Measurements from ENCODE around the gene MRM2.
"Not testable (repeated sequence)": the region's sequence is repeated elsewhere in the genome, so short reads cannot be mapped to it uniquely, and the experiment has no call there.

The MRM2 gene

GRCh38 chr7:2241580-2242540, at the start of gene MRM2, which contains the start of gene NUDT1:
Gene MRM2, minus strand, starts transcription at chr7:2242205. Its CDS starts 36 bp downstream, at chr7:2242169.
Gene NUDT1, plus strand, starts transcription at chr7:2242226. Its CDS starts 2,349 bp downstream, at chr7:2244575.
- peak; percentile 47 to 50 for DNase-seq (ENCODE audit: low read depth in 2 of 2)

GRCh38 chr7:2290877-2291276, 48.9 kb upstream of the MRM2 start:
- no peak for DNase-seq (ENCODE audit: low read depth in 2 of 2)

DNA sequence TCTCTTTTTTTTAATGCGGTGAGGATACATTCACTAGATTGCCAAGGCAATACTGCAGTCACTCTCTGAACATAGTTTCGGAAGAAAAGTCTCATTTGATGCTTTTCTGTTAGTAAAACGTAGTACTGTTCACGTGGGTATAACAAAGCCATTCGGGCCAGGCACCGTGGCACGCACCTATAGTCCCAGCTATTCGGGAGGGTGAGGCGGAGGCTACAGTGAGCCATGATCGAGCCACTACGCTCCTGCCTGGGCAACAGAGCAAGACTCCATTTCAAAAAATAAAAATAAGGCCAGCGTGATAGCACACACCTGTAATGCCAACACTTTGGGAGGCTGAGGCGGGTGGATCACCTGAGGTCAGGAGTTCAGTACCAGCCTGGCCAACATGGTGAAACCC, 47.6 kb upstream of the MRM2 start:
- DNase-seq (ENCODE audit: low read depth in 2 of 2): no peak

DNA sequence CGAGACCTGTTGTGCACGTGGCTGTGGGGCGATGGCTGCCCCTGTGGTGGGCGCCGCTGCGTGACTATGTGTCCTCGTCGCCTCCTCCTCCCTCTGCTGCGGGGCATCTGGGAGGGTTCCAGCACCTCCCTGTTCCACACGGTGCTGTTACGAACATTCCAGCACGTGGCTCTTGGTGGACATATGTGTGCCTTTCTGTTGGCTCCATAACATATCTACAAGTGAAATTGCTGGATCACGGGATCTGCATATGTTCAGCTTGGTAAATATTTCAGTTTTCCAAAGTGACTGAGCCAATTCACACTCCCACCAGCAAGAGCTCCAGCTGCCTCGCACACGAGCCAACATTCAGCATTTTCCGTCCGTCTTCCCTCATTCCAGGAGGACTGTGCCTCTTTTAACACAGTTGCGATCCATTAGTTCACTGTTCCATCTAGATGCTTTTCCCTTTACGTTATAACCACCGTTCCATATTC, 47.1 kb upstream of the MRM2 start:
- no peak for DNase-seq (ENCODE audit: low read depth in 2 of 2)

DNA sequence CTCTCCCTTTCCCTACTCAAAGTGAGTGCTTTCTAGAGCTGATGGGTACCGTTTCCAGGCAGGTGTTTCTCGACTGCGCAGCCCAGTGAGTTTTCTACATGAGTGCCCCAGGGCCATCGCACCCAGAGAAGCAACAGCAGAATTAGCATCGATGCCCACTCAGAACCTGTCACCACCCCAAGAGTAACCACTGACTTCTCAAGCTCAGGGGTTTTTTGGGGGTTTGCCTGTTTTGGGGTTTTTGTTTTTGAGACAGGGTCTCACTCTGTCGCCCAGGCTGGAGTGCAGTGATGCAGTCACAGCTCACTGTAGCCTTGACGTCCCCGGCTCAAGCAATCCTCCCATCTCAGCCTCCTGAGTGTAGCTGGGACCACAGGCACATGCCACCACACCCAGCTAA, 46.5 kb upstream of the MRM2 start:
- DNase-seq (ENCODE audit: low read depth in 2 of 2): no peak

- no peak for DNase-seq (ENCODE audit: low read depth in 2 of 2)
Measured at GRCh38 chr7:2287745-2288144, 45.7 kb upstream of the MRM2 start.

DNA sequence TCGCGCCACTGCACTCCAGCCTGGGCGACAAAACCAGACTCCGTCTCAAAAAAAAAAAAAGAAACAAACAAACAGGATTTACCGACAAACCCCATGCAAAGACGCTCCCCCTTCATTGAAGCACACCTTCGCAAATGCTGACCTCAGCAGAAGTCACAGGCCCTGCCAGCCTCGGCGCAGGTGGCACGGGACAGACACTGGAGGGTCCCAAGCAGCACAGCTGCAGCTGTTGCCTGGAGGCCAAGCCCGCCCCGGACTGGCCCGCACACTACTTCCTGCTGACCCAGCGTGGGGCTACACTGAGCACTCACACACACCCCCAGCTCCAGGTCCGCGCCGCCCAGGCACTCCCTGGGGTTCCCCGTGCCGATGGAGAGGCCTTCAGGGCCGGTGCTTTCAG, 41.1 kb upstream of the MRM2 start:
- DNase-seq (ENCODE audit: low read depth in 2 of 2): no peak

DNA sequence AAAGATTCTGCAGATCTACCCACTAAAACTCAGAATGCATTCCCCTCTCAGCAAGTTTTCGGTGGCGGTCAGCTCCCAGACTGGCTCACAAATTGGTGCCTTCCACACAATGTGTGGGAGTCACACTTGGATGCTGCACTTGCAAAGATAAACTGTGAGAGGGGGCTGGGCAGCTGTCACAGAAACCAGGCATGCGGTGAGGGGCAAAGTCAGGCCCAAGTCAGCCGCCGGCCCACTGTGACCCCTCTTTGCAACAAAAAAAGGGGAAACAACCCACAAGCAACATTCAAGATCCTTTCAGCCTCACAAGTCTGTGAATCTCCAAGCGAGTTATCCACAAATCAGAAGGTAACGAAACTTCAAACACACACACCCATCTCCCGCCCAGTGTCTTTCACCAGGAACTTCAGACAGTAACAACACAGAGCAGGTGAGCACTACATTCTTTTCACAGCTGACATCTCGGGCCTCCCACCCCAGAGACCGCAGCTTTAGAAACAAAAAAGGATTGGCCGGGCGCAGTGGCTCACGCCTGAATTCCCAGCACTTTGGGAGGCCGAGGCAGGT, 40.3 kb upstream of the MRM2 start:
- DNase-seq (ENCODE audit: low read depth in 2 of 2): no peak

GRCh38 chr7:2281541-2281940, 39.5 kb upstream of the MRM2 start:
- no peak for DNase-seq (ENCODE audit: low read depth in 2 of 2)

GRCh38 chr7:2280424-2280823, 38.4 kb upstream of the MRM2 start:
- no peak for DNase-seq (ENCODE audit: low read depth in 2 of 2)

DNA sequence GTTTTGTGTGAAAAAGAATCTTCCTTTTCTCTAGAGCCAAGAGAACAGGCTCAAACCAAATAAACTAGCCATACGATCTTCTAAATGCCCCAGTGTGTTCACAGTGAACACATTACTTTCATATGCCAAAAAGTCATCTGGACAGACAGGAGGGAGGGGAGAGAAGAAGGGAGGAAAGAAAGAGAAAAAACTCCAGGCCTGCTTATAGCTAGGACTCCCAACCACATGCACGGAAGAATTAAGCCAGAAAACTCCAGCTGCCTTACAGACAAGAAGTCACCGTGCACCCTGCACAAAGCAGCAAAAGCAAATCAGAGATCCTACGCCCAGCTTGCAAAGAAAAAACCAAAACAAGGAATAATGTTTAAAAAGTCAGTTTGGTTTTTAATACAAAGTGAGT, 37.9 kb upstream of the MRM2 start:
- no peak for DNase-seq (ENCODE audit: low read depth in 2 of 2)

DNA sequence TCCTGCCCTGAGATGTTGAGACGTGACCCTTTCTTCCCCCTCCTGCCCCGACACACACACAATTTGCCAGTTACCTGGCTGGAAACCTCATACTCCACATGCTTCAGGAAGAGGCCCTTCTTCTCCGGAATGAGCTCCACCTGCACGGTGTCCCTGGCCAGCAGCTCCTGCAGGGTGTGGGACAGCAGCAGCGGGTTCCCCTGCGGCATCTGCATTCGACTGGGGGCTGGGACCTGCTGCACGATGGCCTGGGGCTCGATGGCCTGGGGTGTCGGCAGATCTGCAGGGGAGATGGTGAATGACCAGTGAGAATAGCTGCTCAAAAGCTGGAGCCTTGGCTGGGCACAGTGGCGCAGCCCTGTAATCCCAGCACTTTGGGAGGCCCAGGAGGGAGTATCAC, 36.0 kb upstream of the MRM2 start:
- DNase-seq (ENCODE audit: low read depth in 2 of 2): no peak

- DNase-seq (ENCODE audit: low read depth in 2 of 2): no peak
Measured at GRCh38 chr7:2276107-2276506, 34.1 kb upstream of the MRM2 start.

DNA sequence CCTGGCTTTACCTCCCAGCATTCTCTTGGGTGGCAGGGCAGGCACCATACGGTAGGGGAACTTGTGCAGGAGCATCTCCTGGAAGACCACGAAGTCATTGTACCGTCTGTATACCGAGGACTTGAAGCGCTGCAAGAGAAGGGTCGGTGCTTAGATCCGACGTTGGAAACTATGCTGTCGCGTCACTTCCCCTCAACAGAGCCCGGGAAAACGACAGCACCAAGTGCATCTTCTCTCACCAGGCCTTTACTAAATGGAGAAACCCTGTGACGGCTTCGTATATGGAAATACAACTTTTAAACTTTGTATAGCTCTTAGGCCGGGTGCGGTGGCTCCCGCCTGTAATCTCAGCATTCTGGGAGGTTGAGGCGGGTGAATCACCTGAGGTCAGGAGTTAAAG, 33.1 kb upstream of the MRM2 start:
- DNase-seq (ENCODE audit: low read depth in 2 of 2): no peak

DNA sequence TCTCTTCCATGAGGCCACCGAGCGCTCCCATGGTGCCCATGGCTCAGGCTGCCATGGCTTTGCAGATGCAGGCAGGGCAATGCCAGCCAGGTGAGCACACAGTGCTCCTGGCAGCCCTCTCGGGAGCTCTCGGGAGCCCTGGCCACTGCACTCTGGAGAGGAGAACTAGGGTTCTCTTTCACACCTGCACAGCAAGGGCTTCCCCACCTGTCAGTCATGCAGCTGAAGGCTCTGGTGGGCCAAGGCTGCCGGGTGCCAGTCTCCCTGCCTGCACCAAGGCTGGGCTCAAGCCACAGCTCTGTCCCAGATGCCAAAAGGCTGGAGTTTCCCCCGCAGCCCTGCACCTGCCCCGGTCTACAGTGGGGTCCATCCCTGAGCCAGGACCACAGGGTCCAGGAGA, 32.7 kb upstream of the MRM2 start:
- no peak for DNase-seq (ENCODE audit: low read depth in 2 of 2)

- no peak for DNase-seq (ENCODE audit: low read depth in 2 of 2)
Measured at GRCh38 chr7:2273866-2274265, 31.9 kb upstream of the MRM2 start.

DNA sequence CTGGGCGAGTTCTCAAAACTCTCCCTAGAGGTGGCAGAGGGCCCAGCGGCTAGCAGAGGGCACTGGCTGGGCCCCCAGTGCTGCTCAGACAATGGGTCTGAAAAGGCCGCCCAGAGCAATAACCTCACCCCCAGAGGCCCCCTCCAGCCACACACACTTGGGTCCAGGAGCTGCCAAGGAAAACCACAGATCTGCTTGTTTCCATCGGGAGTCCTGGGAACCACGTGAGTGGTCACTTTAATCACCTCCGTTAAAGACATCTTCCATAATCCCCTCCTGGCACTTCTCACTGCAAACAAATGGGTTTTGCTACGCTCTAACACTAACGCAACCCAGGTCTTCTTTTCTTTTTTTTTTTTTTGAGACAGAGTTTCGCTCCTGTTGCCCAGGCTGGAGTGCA, 30.0 kb upstream of the MRM2 start:
- DNase-seq (ENCODE audit: low read depth in 2 of 2): no peak

GRCh38 chr7:2271273-2272026, 29.4 kb upstream of the MRM2 start:
- DNase-seq (ENCODE audit: low read depth in 2 of 2): no peak

- no peak for DNase-seq (ENCODE audit: low read depth in 2 of 2)
Measured at GRCh38 chr7:2270495-2270894, 28.5 kb upstream of the MRM2 start.

DNA sequence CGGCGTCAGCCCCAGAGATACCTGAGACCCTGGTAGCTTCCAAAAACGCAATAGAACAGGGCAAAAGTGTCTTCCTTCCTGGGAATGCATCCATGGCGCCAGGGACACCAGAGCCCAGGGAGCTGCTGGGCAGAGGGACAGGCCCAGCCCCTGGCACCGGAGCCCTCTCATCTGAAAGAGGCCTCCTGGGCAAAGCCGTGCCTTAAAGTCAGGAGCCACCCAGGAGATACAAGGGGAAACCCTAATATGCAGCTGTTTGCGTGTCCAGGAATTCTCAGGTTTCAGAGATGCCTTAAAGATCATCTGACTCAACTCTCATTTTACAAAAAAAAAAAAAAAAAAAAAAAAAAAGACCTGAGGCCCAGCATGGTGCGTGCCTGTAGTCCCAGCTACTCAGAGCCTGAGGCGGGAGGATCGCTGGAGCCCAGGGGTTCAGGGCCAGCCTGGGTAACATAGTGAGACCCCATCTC, 28.0 kb upstream of the MRM2 start:
- no peak for DNase-seq (ENCODE audit: low read depth in 2 of 2)

GRCh38 chr7:2269089-2269990, 27.3 kb upstream of the MRM2 start:
- not testable (repeated sequence) for DNase-seq (ENCODE audit: low read depth in 2 of 2)

Measured in stimulated activated CD8-positive, alpha-beta memory T cell treated with anti-CD3 and anti-CD28 coated beads, Interleukin-2, amount 100 ng/mL, for 1 hour (primary cell).